GM18861 (cell line): ENCODE results near the gene ARHGDIA.

Source experiments
- ATAC-seq: cut with Tn5 transposase; IDR thresholded peaks from one replicate; pipeline ENCODE4 v1.9.1; 2021; ENCODE audit not compliant: unreplicated experiment

Gene ARHGDIA

GRCh38 chr17:81870981-81871386, at the start of gene ARHGDIA:
Gene ARHGDIA, minus strand, starts transcription at chr17:81871337. Its CDS starts 1,407 bp downstream, at chr17:81869930.
- ATAC-seq: peak; percentile 5

- no peak for ATAC-seq
Measured at GRCh38 chr17:81918832-81919545, 47.9 kb upstream of the ARHGDIA start.

- peak; percentile 4 for ATAC-seq
Measured at GRCh38 chr17:81918333-81918669, 47.2 kb upstream of the ARHGDIA start.

DNA sequence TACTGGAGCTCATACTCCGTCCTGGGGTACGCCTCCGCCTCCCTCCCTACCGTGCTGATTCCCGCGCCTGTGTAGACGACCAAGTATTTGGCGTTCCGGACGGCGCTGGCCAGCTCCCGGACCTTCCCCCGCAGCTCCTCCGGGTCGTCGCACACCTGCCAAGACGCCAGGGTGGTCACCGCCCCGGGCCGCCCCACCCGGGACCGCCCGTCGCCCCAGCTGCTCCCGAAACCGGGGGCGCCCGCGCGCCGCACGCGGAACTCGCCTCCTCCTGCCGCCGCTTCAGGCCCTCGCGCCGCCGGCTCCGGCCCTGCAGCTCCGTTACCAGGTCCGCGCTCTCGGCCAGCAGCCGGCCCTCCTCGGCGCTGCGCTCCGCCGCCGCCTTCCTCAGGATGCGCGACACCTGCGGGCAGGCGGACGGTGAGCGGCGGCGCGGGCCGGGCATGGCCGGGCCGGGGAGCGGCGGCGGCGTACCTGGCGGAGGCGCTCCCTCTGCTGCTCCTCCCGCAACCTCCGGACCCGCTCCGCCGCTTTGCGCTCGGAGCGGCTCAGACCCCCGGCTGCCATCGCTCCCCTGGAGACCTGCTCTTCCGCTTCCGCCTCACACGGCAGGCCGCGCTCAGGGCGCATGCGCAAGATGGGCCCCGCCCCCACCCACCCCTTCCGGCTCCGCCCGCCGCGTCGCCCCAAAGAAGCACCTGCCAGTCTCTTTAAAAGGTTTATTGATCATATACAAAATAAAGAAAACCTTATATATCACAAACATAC, 46.6 kb upstream of the ARHGDIA start, which contains the start of gene SIRT7:
Gene SIRT7 (minus strand): TSS at position 612 of the 768 bp plus-strand sequence. CDS start 45 bp downstream, at position 567.
- ATAC-seq: peak; percentile 50

- ATAC-seq: no peak
Measured at GRCh38 chr17:81916234-81917001, 45.3 kb upstream of the ARHGDIA start.

GRCh38 chr17:81915331-81915730, 44.2 kb upstream of the ARHGDIA start:
- ATAC-seq: no peak

DNA sequence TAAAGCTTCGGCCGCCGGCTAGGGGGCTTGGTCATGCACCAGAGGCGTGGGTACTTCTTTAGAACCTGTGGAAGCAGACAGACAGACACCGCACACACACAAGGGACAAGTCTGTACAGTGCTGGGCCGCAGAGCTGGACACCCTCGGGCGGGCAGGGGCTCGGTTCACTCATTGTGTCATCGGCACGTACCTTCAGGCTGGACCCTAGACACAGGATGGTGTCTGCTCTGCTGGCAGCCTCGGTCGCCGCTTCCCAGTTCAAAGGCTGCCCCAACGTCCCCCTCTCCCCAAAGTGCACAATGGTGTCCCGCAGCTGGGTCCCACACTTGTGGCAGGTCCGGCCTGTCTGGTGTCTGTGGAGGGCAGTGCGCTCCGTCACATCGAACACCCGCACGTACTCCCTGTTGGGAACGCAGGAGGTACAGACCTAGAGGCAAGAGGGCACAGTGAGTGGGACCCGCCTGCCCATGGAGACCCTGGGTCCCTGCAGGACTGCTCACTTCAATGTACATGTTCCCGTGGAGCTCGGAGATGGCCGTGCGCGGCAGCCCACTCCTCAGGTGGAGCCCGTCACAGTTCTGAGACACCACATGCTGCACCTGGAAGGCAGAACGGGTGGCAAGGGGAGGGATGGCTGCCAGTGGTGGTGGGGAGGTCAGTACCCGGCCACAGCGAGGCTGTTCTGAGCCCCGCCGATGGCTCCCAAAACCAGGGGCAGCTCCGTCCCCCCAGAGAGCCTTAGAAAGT, 43.1 kb upstream of the ARHGDIA start:
- no peak for ATAC-seq

GRCh38 chr17:81913394-81914102, 42.4 kb upstream of the ARHGDIA start:
- no peak for ATAC-seq

DNA sequence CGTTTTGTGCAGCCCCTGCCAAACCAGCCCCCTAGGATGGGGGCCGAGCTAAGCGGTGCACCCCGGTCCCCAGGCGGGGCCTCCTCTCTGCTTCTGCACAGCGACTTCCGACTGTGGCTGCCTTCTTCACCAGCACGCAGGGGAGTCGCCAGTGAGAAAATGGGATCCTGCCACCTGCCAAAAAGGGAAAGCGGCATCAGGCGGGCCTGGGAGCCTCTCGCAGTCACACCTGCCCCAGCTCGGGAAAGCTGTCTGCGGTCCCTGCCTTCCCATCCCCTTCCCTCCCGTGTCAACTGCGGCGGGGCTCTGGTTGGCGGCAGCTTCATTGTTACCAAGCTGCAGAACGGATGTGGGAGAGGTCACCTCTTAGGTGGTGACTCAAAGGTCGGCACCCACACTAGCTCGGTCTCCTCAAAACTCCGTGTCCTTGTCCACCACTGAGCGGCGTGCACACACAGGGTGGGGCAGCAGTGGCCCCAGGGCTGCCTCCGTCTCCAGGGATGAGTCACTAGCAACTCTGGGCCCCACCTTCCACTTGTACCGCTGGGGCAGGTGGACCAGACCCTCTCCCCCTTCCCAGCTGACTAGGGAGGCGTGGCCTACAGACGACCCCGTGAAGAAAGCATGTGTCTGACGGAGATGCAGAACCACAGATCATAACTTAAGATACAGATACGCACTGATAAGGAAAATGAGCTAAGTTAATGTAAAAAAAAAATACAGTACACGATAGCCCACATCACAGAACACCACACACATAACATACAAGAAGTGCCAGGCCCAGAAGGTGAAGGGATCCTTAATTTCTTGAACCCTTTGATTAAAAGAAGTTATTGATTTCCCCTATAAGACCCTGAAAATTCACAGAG, 41.5 kb upstream of the ARHGDIA start:
- no peak for ATAC-seq

GRCh38 chr17:81911969-81912368, 40.8 kb upstream of the ARHGDIA start:
- ATAC-seq: no peak

GRCh38 chr17:81911277-81911961, 40.3 kb upstream of the ARHGDIA start, which contains the start of gene PCYT2:
Gene PCYT2, minus strand, starts transcription at chr17:81911399. Its CDS starts 44 bp downstream, at chr17:81911355.
- peak; percentile 41 for ATAC-seq

- ATAC-seq: peak; percentile 33
Measured at GRCh38 chr17:81910840-81911276, 39.7 kb upstream of the ARHGDIA start.

DNA sequence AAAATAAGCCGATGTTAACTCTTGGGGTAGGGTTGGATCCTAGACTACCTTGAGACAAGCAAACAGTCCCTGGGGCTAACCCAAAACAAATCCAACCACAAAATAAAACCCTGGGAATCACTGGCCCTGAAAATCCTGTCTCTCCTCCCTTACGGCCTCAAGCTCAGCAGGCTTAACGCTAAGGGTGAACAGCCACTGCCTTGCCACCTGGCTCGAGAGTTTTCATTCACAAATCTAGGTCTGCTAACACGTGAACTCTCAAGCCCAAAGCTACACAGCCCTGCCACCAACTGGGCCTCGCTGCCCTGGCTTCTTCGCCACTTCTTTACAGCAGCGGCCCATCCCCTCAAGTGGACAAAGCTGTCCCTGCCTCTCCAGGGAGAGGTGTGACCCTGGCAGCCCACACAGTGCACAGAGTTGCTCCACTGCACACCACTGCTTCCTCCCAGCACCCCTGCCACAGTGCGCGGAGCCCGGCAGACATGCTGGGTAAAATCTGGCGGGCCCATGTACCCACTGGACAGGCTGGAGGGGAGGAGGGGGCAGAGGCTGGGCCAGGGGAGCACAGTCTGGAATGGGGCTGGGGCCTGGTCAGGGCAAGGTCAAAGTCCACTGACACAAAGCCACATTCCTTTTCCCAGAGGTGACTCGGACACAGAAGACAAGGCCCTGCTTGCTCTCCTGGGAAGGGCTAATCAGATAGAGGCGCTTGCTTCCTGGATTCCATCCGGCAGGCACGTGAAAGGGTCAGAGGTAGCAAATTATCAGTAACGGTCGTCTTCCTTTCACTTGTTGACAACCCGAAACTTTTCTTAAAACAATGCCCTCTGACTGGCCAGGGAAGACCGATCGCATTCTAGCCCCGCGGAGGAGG, 39.1 kb upstream of the ARHGDIA start:
- no peak for ATAC-seq

GRCh38 chr17:81909231-81909630, 38.1 kb upstream of the ARHGDIA start:
- ATAC-seq: no peak

GRCh38 chr17:81908793-81909192, 37.7 kb upstream of the ARHGDIA start:
- no peak for ATAC-seq

- no peak for ATAC-seq
Measured at GRCh38 chr17:81907219-81908145, 36.3 kb upstream of the ARHGDIA start.
